IMR-90 (cell line): ENCODE results near the gene CDC73. TPM values are rescaled to one million over a fixed set of nuclear protein-coding genes. Genes with fewer than 3 reads are reported as not detected.
A peak's percentile ranks its signal among the peaks of the same experiment; 100 is the strongest.

Experiments used
- ATAC-seq: fragments of 200-7000 bp; cut with Tn5 transposase; 2 replicates; pipeline ENCODE4 v1.9.1; 2020; ENCODE audit warnings: low read depth, mild to moderate bottlenecking, moderate library complexity
- BruUV-seq: library from RNA; stranded (reverse); fragments of 400-500 nt; replicated peaks from 2 replicates; lab custom pipeline; 2021; lab: Mats Ljungman, UMichigan
- CTCF ChIA-PET: fragments of 300-600 bp; formaldehyde crosslinking; extraction: SDS; loops from one replicate; lab custom pipeline; 2021; ENCODE audit warnings: antibody characterized with exemption; lab: Yijun Ruan, JAX
- POLR2A ChIA-PET: fragments of 300-600 bp; sonication (Branson Sonifier 250); formaldehyde crosslinking; loops from one replicate; lab custom pipeline; 2022; ENCODE audit warnings: antibody characterized with exemption; ENCODE audit not compliant: unreplicated experiment; lab: Charles Lee
- DNase-seq: peaks from one replicate; pipeline ENCODE4 v3.0.0; 2013
- H2AFZ ChIP-seq: replicated peaks from 2 replicates; pipeline ENCODE3; 2013; ENCODE audit warnings: low read length, mild to moderate bottlenecking; ENCODE audit not compliant: poor library complexity
- H2AK5ac ChIP-seq: 2 replicates; pipeline ENCODE4 v1.6.1; 2013; ENCODE audit warnings: low read depth, low read length, inconsistent platforms
- H2AK9ac ChIP-seq: replicated peaks from 2 replicates; pipeline ENCODE3; 2013; ENCODE audit warnings: mild to moderate bottlenecking, low read depth, low read length, moderate library complexity; ENCODE audit not compliant: poor library complexity
- H2BK120ac ChIP-seq: 2 replicates; pipeline ENCODE4 v1.6.1; 2013; ENCODE audit warnings: low read depth, low read length, inconsistent platforms
- H2BK15ac ChIP-seq: 3 replicates; pipeline ENCODE4 v1.6.1; 2013; ENCODE audit warnings: low read depth, low read length, inconsistent platforms
- H2BK20ac ChIP-seq: 2 replicates; pipeline ENCODE4 v1.6.1; 2013; ENCODE audit warnings: low read depth, mild to moderate bottlenecking, inconsistent platforms, low read length, moderate library complexity
- H2BK5ac ChIP-seq: 2 replicates; pipeline ENCODE4 v1.6.1; 2013; ENCODE audit warnings: mild to moderate bottlenecking, low read depth, low read length, inconsistent platforms; ENCODE audit not compliant: poor library complexity, severe bottlenecking
- H3K14ac ChIP-seq: replicated peaks from 2 replicates; pipeline ENCODE4 v1.6.1; 2013; ENCODE audit warnings: low read depth, low read length, inconsistent platforms
- H3K18ac ChIP-seq: 2 replicates; pipeline ENCODE4 v1.6.1; 2013; ENCODE audit warnings: low read depth, low read length, control low read depth
- H3K23ac ChIP-seq: 2 replicates; pipeline ENCODE4 v1.6.1; 2013; ENCODE audit warnings: low read depth, low read length, inconsistent platforms
- H3K27ac ChIP-seq: 2 replicates; pipeline ENCODE4 v1.5.1; 2013; ENCODE audit warnings: mild to moderate bottlenecking, control low read depth, low read length; ENCODE audit not compliant: insufficient read depth
- H3K27me3 ChIP-seq: 2 replicates; pipeline ENCODE4 v1.6.1; 2013; ENCODE audit warnings: low read length; ENCODE audit not compliant: control insufficient read depth, insufficient read depth
- H3K36me3 ChIP-seq: 2 replicates; pipeline ENCODE4 v1.6.1; 2013; ENCODE audit warnings: low read length, mixed read lengths; ENCODE audit not compliant: control insufficient read depth, insufficient read depth
- H3K4ac ChIP-seq: 2 replicates; pipeline ENCODE4 v1.6.1; 2013; ENCODE audit warnings: low read depth, low read length, inconsistent platforms
- H3K4me1 ChIP-seq: 2 replicates; pipeline ENCODE4 v1.6.1; 2013; ENCODE audit warnings: low read length, mixed read lengths; ENCODE audit not compliant: control insufficient read depth, insufficient read depth
- H3K4me2 ChIP-seq: 2 replicates; pipeline ENCODE4 v1.6.1; 2013; ENCODE audit warnings: low read depth, mild to moderate bottlenecking, control low read depth, low read length, moderate library complexity
- H3K4me3 ChIP-seq: 2 replicates; pipeline ENCODE4 v1.5.1; 2013; ENCODE audit warnings: low read depth, mild to moderate bottlenecking, control low read depth, low read length, moderate library complexity; ENCODE audit not compliant: insufficient read depth
- H3K56ac ChIP-seq: 2 replicates; pipeline ENCODE4 v1.6.1; 2013; ENCODE audit warnings: low read length, inconsistent platforms; ENCODE audit not compliant: insufficient read depth; ENCODE audit errors: extremely low read depth
- H3K79me1 ChIP-seq, 2 experiments: 2 replicates each; pipeline ENCODE4 v1.6.1; 2013; ENCODE audit warnings: low read length in 2 of 2, inconsistent platforms in 1 of 2, low read depth in 1 of 2
- H3K9ac ChIP-seq: 2 replicates; pipeline ENCODE4 v1.6.1; 2013; ENCODE audit warnings: low read depth, low read length, control low read depth
- H3K9me1 ChIP-seq: 2 replicates; pipeline ENCODE4 v1.6.1; 2013; ENCODE audit warnings: low read length, inconsistent platforms; ENCODE audit not compliant: insufficient read depth
- H3K9me3 ChIP-seq: 2 replicates; pipeline ENCODE4 v1.6.1; 2013; ENCODE audit warnings: low read length; ENCODE audit not compliant: control insufficient read depth, insufficient read depth
- H4K20me1 ChIP-seq: 2 replicates; pipeline ENCODE4 v1.6.1; 2013; ENCODE audit warnings: low read length, inconsistent platforms; ENCODE audit not compliant: insufficient read depth
- H4K5ac ChIP-seq: 2 replicates; pipeline ENCODE4 v1.6.1; 2013; ENCODE audit warnings: mild to moderate bottlenecking, low read depth, low read length, control low read depth
- H4K8ac ChIP-seq, 2 experiments: 2 replicates each; pipeline ENCODE4 v1.6.1; 2013; ENCODE audit warnings: low read depth in 2 of 2, low read length in 2 of 2, control low read depth in 1 of 2, inconsistent platforms in 1 of 2
- H4K91ac ChIP-seq: 2 replicates; pipeline ENCODE4 v1.6.1; 2013; ENCODE audit warnings: low read depth, low read length, inconsistent platforms; ENCODE audit not compliant: insufficient read depth
- BHLHE40 ChIP-seq: fragments of 150-350 bp; IDR thresholded peaks from 2 replicates; pipeline ENCODE4 v1.6.1; 2016; ENCODE audit warnings: mild to moderate bottlenecking, low read depth, low read length
- CEBPB ChIP-seq: IDR thresholded peaks from 2 replicates; pipeline ENCODE4 v1.6.1; 2012; ENCODE audit warnings: low read depth, low read length, improper control_type of control experiment
- CHD1 ChIP-seq: IDR thresholded peaks from 2 replicates; pipeline ENCODE4 v1.6.1; 2012; ENCODE audit warnings: low read depth, low read length, improper control_type of control experiment
- FOS ChIP-seq: fragments of 150-350 bp; IDR thresholded peaks from 2 replicates; pipeline ENCODE4 v1.6.1; 2016; ENCODE audit warnings: low read depth, low read length
- MAFK ChIP-seq: IDR thresholded peaks from 2 replicates; pipeline ENCODE4 v1.6.1; 2012; ENCODE audit warnings: low read depth, low read length, improper control_type of control experiment
- MAZ ChIP-seq: IDR thresholded peaks from 2 replicates; pipeline ENCODE4 v1.6.1; 2012; ENCODE audit warnings: low read depth, mild to moderate bottlenecking, low read length, improper control_type of control experiment, moderate library complexity, borderline replicate concordance
- MXI1 ChIP-seq: IDR thresholded peaks from 2 replicates; pipeline ENCODE4 v1.6.1; 2012; ENCODE audit warnings: low read depth, mild to moderate bottlenecking, low read length, moderate library complexity, borderline replicate concordance
- NFE2L2 ChIP-seq: fragments of 150-350 bp; IDR thresholded peaks from 2 replicates; pipeline ENCODE4 v1.6.1; 2016; ENCODE audit warnings: low read depth, mild to moderate bottlenecking, low read length
- POLR2A ChIP-seq: IDR thresholded peaks from 2 replicates; pipeline ENCODE4 v1.6.1; 2012; ENCODE audit warnings: mild to moderate bottlenecking, low read depth, low read length
- RAD21 ChIP-seq: IDR thresholded peaks from 2 replicates; pipeline ENCODE4 v1.6.1; 2012; ENCODE audit warnings: low read length, improper control_type of control experiment
- RCOR1 ChIP-seq: IDR thresholded peaks from 2 replicates; pipeline ENCODE4 v1.6.1; 2012; ENCODE audit warnings: mild to moderate bottlenecking, low read length, improper control_type of control experiment; ENCODE audit not compliant: insufficient replicate concordance
- RFX5 ChIP-seq: IDR thresholded peaks from 2 replicates; pipeline ENCODE4 v1.8.0; 2012; ENCODE audit warnings: low read depth, mild to moderate bottlenecking, low read length, moderate library complexity
- SMC3 ChIP-seq: fragments of 150-350 bp; IDR thresholded peaks from 2 replicates; pipeline ENCODE4 v1.6.1; 2016; ENCODE audit warnings: low read depth, mild to moderate bottlenecking, antibody characterized with exemption, low read length, moderate library complexity
- WGBS, 2 experiments: methylation state at CpG; one replicate each; pipeline versions ENCODE4 v1.1.5 to v1.1.7; 2013; ENCODE audit warnings: missing lambda C conversion rate in 2 of 2; ENCODE audit not compliant: insufficient read length in 1 of 2; ENCODE audit errors: extremely low coverage in 2 of 2; 5-methylcytosine and 5-hydroxymethylcytosine counted together
- dilution Hi-C: fragments of 300-500 bp; cut with HindIII; formaldehyde crosslinking; loops from one replicate; pipeline ENCODE4 v1.14.3; 2018; ENCODE audit warnings: low sequenced_read_pairs; ENCODE audit not compliant: unreplicated experiment
- in situ Hi-C: fragments of 300-500 bp; cut with MboI; formaldehyde crosslinking; loops from 3 replicates; pipeline ENCODE4 v1.14.3; 2019; ENCODE audit warnings: low sequenced_read_pairs, inconsistent platforms, mixed read lengths
- intact Hi-C: fragments of 100-400 bp; cut with micrococcal nuclease; formaldehyde crosslinking; loops from 2 replicates; pipeline ENCODE4 v1.10.0; 2022
- polyA plus RNA-seq, 3 experiments: library from polyadenylated mRNA; depleted of rRNA; stranded (reverse); fragments of >200 nt; gene quantifications; 2 replicates each; pipeline ENCODE4 v1.2.3, GENCODE V29; 2012; ENCODE audit warnings: low replicate concordance in 1 of 3
- total RNA-seq: library from RNA; depleted of rRNA; stranded (reverse); fragments of >200 nt; gene quantifications from 2 replicates; pipeline ENCODE4 v1.2.3, GENCODE V29; 2012
- TF ChIP-seq, protein P1 (sequence below): conservative IDR thresholded peaks from 2 replicates; pipeline ENCODE4 v1.5.1; 2012; ENCODE audit warnings: mild to moderate bottlenecking, low read depth, low read length, improper control_type of control experiment
- TF ChIP-seq, protein P2 (sequence below): fragments of 150-350 bp; IDR thresholded peaks from 2 replicates; pipeline ENCODE4 v1.6.1; 2016; ENCODE audit warnings: low read depth, mild to moderate bottlenecking, low read length, moderate library complexity, borderline replicate concordance

The CDC73 gene
- total and polyA plus RNA-seq, 2 of the 4 experiments (the other 2 are of a cell fraction): 22.1 to 29.6 TPM

DNA sequence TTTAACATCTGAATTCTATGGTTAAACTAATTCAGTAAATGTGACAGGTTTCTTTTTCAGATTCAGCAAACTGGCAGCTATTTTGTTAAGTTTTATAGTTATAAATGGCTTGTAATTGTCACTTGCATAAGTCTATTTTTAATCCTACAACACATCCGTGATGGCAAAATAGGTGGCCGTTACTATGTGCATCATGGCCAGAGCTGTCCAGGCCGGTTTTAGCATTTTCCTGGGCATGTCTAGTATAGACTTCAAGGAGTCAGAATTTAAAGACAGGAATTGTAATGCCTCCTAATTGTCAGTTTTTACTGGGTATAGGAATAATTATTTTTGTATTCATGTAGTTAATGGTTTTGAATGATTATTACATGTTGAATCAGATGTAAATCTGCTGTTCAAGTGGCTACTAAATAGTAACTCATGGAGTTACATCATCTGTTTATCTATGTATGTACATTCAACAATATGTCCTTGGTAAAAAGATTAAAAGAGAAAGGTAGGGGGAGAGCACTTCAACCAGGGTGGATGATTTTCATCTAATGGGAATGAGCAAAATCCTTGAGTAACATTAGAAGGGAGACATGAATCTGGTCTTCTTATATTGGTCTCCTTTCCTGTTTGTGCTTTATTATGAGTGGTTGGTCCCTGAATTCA lies 67.7 kb downstream of the CDC73 start:
- no peak overlapping the region for H3K4ac ChIP-seq
- H3K4me3 ChIP-seq: no peak overlapping the region
- peaks cover 7% of the 10 kb centered on the region; the same call in 1 of the 2 replicates for H4K20me1 ChIP-seq
- H4K8ac ChIP-seq: no peak overlapping the region
- no peaks in the 10 kb centered on the region for H3K27me3 ChIP-seq
- H3K9me3 ChIP-seq: peaks cover 3% of the 10 kb centered on the region
- H3K36me3 ChIP-seq: peaks cover 3% of the 10 kb centered on the region; the same call in 1 of the 2 replicates
- no peak overlapping the region for H2AFZ ChIP-seq
- H3K9me1 ChIP-seq: no peaks in the 10 kb centered on the region
- H3K56ac ChIP-seq: no peak overlapping the region
- POLR2A ChIA-PET: no interaction called here
- no peak overlapping the region for H4K91ac ChIP-seq
- peaks cover 3 to 45% of the 10 kb centered on the region in 2 experiments; a peak in 3 of 4 replicates for H3K79me1 ChIP-seq
- ATAC-seq (no peak), DNase-seq (no peak)
- H3K14ac ChIP-seq: no peak overlapping the region
- H2BK5ac ChIP-seq: peak overlapping the region; percentile 43
- dilution Hi-C loops: no loop called here
- no TSS peak for BruUV-seq
- no peak overlapping the region for H2BK15ac ChIP-seq
- no peak overlapping the region for H2AK5ac ChIP-seq
- in situ Hi-C loops: loop anchor here (25.0 kb wide), 2 partner anchors 373 to 1098 kb away; no protein-coding TSS in a partner anchor
- H4K5ac ChIP-seq: no peak overlapping the region; the same call in 1 of the 2 replicates
- no peak overlapping the region for H3K27ac ChIP-seq
- H3K9ac ChIP-seq: no peak overlapping the region
- CTCF ChIA-PET: interaction anchor here (0.5 to 1.3 kb wide), 5 partner anchors 150 to 964 kb away, joined by 3 to 6 read pairs (median 4); no protein-coding TSS in a partner anchor
- no CpG with 5 or more reads among the region's 3 CpGs for WGBS, 2 experiments
- H3K4me1 ChIP-seq: peaks cover 3% of the 10 kb centered on the region; the same call in 1 of the 2 replicates
- H3K23ac ChIP-seq: 0 out of 2 replicates have a peak overlapping the region, but pooled peaks have one; percentile 24
- no peak overlapping the region for H3K18ac ChIP-seq
- no peak overlapping the region for H2BK20ac ChIP-seq
- no peak overlapping the region for H2AK9ac ChIP-seq
- no peak overlapping the region for H2BK120ac ChIP-seq
- no peak overlapping the region for H3K4me2 ChIP-seq
- intact Hi-C loops: loop anchor here (10.0 kb wide), 3 partner anchors 375 to 955 kb away; no protein-coding TSS in a partner anchor
- TF ChIP-seq CHD1: no peak
- TF ChIP-seq RAD21: no peak
- no peak for TF ChIP-seq CEBPB
- no peak for TF ChIP-seq POLR2A
- no peak for TF ChIP-seq RCOR1
- TF ChIP-seq BHLHE40: no peak
- no peak for TF ChIP-seq FOS
- TF ChIP-seq MAZ: no peak
- no peak for TF ChIP-seq SMC3
- no peak for TF ChIP-seq RFX5
- TF ChIP-seq, protein P1, sequence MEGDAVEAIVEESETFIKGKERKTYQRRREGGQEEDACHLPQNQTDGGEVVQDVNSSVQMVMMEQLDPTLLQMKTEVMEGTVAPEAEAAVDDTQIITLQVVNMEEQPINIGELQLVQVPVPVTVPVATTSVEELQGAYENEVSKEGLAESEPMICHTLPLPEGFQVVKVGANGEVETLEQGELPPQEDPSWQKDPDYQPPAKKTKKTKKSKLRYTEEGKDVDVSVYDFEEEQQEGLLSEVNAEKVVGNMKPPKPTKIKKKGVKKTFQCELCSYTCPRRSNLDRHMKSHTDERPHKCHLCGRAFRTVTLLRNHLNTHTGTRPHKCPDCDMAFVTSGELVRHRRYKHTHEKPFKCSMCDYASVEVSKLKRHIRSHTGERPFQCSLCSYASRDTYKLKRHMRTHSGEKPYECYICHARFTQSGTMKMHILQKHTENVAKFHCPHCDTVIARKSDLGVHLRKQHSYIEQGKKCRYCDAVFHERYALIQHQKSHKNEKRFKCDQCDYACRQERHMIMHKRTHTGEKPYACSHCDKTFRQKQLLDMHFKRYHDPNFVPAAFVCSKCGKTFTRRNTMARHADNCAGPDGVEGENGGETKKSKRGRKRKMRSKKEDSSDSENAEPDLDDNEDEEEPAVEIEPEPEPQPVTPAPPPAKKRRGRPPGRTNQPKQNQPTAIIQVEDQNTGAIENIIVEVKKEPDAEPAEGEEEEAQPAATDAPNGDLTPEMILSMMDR: no peak
- TF ChIP-seq MXI1: no peak
- no peak for TF ChIP-seq MAFK
- no peak for TF ChIP-seq NFE2L2
- TF ChIP-seq, protein P2, sequence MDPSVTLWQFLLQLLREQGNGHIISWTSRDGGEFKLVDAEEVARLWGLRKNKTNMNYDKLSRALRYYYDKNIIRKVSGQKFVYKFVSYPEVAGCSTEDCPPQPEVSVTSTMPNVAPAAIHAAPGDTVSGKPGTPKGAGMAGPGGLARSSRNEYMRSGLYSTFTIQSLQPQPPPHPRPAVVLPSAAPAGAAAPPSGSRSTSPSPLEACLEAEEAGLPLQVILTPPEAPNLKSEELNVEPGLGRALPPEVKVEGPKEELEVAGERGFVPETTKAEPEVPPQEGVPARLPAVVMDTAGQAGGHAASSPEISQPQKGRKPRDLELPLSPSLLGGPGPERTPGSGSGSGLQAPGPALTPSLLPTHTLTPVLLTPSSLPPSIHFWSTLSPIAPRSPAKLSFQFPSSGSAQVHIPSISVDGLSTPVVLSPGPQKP: no peak
